ENCODE measurements around the gene ZNF318.
"Not testable (repeated sequence)": the region's sequence is repeated elsewhere in the genome, so short reads cannot be mapped to it uniquely, and the experiment has no call there.

ZNF318 gene

DNA sequence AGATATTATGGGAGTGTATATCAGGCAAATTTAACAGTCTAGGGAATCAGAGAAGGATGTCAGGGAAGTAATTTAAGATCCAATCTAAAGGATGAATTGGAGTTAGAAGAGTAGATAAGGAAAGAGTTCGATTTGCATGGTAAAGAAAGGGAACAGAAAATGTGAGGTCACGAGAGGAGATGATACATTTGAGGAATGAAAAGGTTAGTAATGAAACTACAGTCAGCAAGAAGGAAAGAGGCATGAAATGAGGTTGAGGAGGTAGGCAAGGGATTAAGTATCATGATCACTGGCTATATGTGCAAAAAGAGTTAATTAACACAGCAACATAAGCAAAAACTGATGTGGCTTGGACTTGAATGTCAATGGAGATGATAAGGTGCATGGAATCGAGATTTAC is 22.4 kb downstream of the ZNF318 start:
- DNase-seq (ENCODE audit: low read depth in 2 of 2, low spot score in 1 of 2) = no peak

DNA sequence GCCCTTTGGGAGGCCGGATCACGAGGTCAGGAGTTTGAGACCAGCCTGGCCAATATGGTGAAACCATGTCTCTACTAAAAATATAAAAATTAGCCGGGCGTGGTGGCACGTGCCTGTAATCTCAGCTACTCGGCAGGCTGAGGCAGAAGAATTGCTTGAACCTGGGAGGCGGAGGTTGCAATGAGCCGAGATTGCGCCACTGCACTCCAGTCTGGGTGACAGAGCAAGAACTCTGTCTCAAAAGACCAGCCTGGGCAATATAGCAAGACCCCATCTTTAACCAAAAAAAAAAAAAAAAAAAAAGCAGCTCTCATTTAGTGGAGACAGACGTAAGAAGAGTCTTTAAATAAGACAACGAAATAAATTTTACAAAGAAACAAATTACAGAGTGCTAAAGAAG is 23.2 kb downstream of the ZNF318 start:
- DNase-seq (ENCODE audit: low read depth in 2 of 2, low spot score in 1 of 2) = not testable (repeated sequence)

GRCh38 chr6:43339168-43339567 is 30.3 kb downstream of the ZNF318 start:
- no peak for DNase-seq (ENCODE audit: low read depth in 2 of 2, low spot score in 1 of 2)

- DNase-seq (ENCODE audit: low read depth in 2 of 2, low spot score in 1 of 2) = no peak
Measured at GRCh38 chr6:43338243-43338642, 31.2 kb downstream of the ZNF318 start.

GRCh38 chr6:43336382-43336781 is 33.1 kb downstream of the ZNF318 start:
- no peak for DNase-seq (ENCODE audit: low read depth in 2 of 2, low spot score in 1 of 2)

GRCh38 chr6:43335469-43335868 is 34.0 kb downstream of the ZNF318 start:
- no peak for DNase-seq (ENCODE audit: low read depth in 2 of 2, low spot score in 1 of 2)

DNA sequence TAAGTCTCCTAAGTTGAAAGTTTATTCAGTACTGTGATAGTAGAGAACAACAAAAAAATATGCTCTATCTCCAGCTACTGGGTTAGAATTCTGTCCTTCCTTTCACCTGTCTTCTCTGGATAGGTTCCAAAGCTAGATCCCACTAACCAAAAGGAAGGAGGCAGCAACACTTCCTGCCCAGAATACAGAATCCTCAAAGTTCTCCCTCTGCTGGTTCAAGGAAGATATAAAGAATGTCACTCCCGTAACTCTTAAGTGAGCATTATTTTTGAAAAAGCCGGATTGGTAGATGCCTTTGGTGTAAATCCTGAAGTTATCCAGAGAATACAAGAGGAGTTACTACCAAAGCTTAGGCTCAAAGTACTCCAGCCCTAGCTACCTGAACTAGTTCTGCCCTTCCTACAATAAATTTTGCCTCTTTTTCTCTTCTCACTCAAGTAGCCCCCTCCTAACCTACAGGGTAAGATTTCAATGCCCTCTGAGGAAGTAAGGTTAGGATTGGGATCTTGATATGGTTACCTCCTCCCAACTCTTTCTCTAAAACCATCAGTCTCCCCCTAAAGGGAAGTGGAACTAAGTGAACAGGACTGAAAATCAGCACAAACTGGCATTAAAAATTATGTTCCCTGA is 34.9 kb downstream of the ZNF318 start:
- no peak for DNase-seq (ENCODE audit: low read depth in 2 of 2, low spot score in 1 of 2)

DNA sequence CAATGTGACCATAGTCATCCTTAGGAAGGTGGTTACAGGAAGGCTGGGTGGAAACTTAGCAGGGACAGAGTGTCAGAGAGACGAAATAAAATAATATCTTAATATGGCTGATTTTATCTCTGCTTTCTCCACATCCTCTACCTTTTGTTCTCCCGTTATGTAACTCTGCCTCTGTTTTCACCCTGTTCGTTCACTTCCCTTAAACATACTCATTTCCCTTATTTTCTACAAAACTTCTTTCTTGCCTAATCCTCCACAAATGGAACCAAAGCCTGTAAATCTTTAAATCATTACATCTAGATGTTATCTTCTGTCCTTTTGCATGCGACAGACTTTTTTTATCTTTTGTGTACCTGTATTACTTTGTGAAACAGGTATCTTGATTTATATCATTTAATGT is 37.6 kb downstream of the ZNF318 start:
- DNase-seq (ENCODE audit: low read depth in 2 of 2, low spot score in 1 of 2) = no peak

DNA sequence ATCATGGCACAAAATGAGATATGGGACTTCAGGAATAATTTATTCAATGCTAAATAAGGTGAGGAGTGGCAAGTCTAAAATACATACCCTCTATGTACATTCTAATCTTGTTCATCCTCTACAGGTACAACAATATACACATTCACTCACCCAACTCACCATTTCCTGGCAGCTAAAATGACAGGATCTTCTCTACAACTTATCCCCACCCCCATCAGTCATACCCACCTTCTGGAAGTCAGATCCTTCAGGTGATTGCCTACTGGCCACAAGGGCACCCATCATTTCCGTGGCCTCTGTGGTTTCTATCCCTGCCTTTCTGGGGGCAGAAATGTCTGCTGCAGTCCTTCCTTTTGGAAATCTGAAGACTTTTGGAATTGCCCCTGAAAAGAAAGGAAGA is 38.0 kb downstream of the ZNF318 start:
- DNase-seq (ENCODE audit: low read depth in 2 of 2, low spot score in 1 of 2) = no peak

DNA sequence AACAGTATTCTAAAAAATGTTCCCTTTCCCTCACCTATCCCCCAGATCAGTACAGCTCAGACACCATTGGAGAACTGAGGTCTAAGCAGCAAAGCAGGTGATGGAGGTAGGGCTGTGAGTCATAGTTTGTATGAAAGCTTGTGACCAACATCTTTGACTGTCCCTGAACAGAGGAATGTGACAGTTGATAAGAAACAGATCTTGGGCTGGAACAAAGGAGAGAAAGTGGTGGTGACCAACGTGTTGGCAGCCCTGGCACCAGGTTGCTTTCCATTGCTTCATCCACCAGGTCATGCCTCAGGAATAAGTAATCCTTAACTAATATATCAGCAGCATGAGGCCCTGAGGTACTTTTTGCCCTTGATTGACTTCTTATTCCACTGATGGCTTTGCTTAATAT is 40.9 kb downstream of the ZNF318 start:
- no peak for DNase-seq (ENCODE audit: low read depth in 2 of 2, low spot score in 1 of 2)

DNA sequence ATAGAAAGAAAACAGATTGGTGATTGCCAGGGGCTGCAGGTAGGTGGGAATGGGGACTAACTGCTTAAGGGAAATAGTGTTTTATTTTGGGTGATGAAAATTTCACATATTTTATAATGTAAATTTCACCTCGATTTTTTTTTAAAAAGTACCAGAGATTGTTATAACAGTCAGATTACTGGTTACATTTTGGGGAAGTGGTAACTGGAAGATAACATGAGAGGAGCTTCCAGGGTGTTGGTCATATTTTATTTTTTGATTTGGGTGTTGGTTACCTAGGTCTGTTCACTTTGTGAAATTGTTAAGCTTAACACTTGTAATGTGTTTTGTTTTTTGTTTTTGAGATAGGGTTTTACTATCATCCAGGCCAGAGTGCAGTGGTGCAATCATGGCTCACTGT is 43.6 kb downstream of the ZNF318 start:
- no peak for DNase-seq (ENCODE audit: low read depth in 2 of 2, low spot score in 1 of 2)

GRCh38 chr6:43318011-43318410 is 51.4 kb downstream of the ZNF318 start:
- DNase-seq (ENCODE audit: low read depth in 2 of 2, low spot score in 1 of 2) = no peak

GRCh38 chr6:43313813-43314212 is 55.6 kb downstream of the ZNF318 start:
- no peak for DNase-seq (ENCODE audit: low read depth in 2 of 2, low spot score in 1 of 2)

- DNase-seq (ENCODE audit: low read depth in 2 of 2, low spot score in 1 of 2) = no peak
Measured at GRCh38 chr6:43311666-43312065, 57.8 kb downstream of the ZNF318 start.

GRCh38 chr6:43310624-43311023 is 58.8 kb downstream of the ZNF318 start:
- DNase-seq (ENCODE audit: low read depth in 2 of 2, low spot score in 1 of 2) = no peak

GRCh38 chr6:43310134-43310533 is 59.3 kb downstream of the ZNF318 start:
- no peak for DNase-seq (ENCODE audit: low read depth in 2 of 2, low spot score in 1 of 2)

- no peak for DNase-seq (ENCODE audit: low read depth in 2 of 2, low spot score in 1 of 2)
Measured at GRCh38 chr6:43308990-43309477, 60.4 kb downstream of the ZNF318 start.

GRCh38 chr6:43308101-43308989 is 61.1 kb downstream of the ZNF318 start, which contains the start of gene CRIP3:
TSS of gene CRIP3 (minus strand) at chr6:43308826. CDS start at chr6:43308792, 34 bp downstream.
- peak in 1 of 2 donors; percentile 3 for DNase-seq (ENCODE audit: low read depth in 2 of 2, low spot score in 1 of 2)

GRCh38 chr6:43307451-43308100 is 61.9 kb downstream of the ZNF318 start:
- DNase-seq (ENCODE audit: low read depth in 2 of 2, low spot score in 1 of 2) = no peak

DNA sequence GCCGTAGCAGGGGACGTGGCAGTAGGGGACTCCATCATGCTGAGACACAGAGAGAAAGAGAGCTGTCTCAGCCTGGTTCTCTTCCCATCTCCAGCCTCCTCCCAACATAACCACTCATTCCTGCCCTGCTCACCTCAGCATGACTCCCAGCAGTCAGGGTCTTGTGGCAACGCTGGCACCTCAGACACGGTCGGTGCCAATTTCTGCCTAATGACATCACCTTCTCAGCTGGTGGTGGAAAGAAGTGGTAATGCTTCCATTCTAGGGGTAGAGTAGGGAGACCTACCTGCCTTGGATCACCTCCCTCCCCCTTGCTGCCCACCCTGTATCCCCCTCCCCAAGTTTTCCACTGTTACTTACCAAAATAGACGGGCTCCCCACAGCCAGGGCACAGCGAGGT is 63.4 kb downstream of the ZNF318 start:
- no peak for DNase-seq (ENCODE audit: low read depth in 2 of 2, low spot score in 1 of 2)

GRCh38 chr6:43304882-43305281 is 64.6 kb downstream of the ZNF318 start:
- DNase-seq (ENCODE audit: low read depth in 2 of 2, low spot score in 1 of 2) = no peak

- no peak for DNase-seq (ENCODE audit: low read depth in 2 of 2, low spot score in 1 of 2)
Measured at GRCh38 chr6:43304361-43304760, 65.1 kb downstream of the ZNF318 start.

All from stimulated activated CD8-positive, alpha-beta memory T cell treated with anti-CD3 and anti-CD28 coated beads, Interleukin-4, amount 100 ng/mL, for 1 hour (primary cell).